Psoas muscle (tissue), 8 donors: ENCODE data around the gene CORO2B. TPM values are rescaled to one million over a fixed set of nuclear protein-coding genes. Genes with fewer than 3 reads are reported as not detected.

ENCODE experiments used
- ATAC-seq, 4 donors: fragments of 200-7000 bp; cut with Tn5 transposase; one replicate each; pipeline ENCODE4 v1.9.1; 2020; ENCODE audit warnings: moderate library complexity in 3 of 4, mild to moderate bottlenecking in 2 of 4
- DNase-seq, 2 donors: peaks; one replicate each; pipeline ENCODE4 v3.0.0-alpha.2; 2020
- H3K27ac ChIP-seq: fragments of 200-600 bp; one replicate; pipeline ENCODE4 v1.8.0; 2022
- H3K27me3 ChIP-seq, 3 donors: fragments of 200-600 bp in 1 of 3; one replicate each; pipeline versions ENCODE4 v1.6.1 to v1.8.0; 2013 to 2022; ENCODE audit warnings: low read length in 2 of 3, mild to moderate bottlenecking in 2 of 3, moderate library complexity in 1 of 3; ENCODE audit not compliant: insufficient read depth in 3 of 3
- H3K36me3 ChIP-seq, 2 donors: fragments of 200-600 bp in 1 of 2; one replicate each; pipeline versions ENCODE4 v1.6.1 to v1.8.0; 2013 to 2022; ENCODE audit warnings: low read depth in 1 of 2, mild to moderate bottlenecking in 1 of 2, moderate library complexity in 1 of 2; ENCODE audit not compliant: insufficient read depth in 1 of 2
- H3K4me1 ChIP-seq: fragments of 200-600 bp; one replicate; pipeline ENCODE4 v1.8.0; 2022
- H3K4me3 ChIP-seq: fragments of 200-600 bp; one replicate; pipeline ENCODE4 v1.8.0; 2022; ENCODE audit warnings: mild to moderate bottlenecking
- H3K9me3 ChIP-seq: fragments of 200-600 bp; one replicate; pipeline ENCODE4 v1.8.0; 2022
- CTCF ChIP-seq: fragments of 200-600 bp; IDR thresholded peaks from one replicate; pipeline ENCODE4 v1.8.0; 2022; ENCODE audit warnings: antibody characterized with exemption
- WGBS, 3 donors: extraction: QIAGEN DNeasy Blood & Tissue Kit; methylation state at CpG; one replicate each; pipeline versions ENCODE4 v1.1.6 to v1.1.7; 2013; 5-methylcytosine and 5-hydroxymethylcytosine counted together
- intact Hi-C, 2 donors: fragments of 100-400 bp; cut with DNase I; formaldehyde crosslinking; loops; one replicate each; pipeline versions ENCODE4 v1.11.0 to v1.14.2; 2022
- polyA plus RNA-seq, 3 donors: library from polyadenylated mRNA; stranded (reverse); fragments of 200-250 nt; gene quantifications; one replicate each; pipeline ENCODE4 v1.2.3, GENCODE V29; 2013
- total RNA-seq, 4 donors: library from RNA; stranded (reverse); fragmentation: NEBNext Ultra II Directional in 2 of 4; extraction: Animal tissue kit (Norgen Biotek cat#: 25700) in 2 of 4; gene quantifications; one replicate each; pipeline versions ENCODE4 v1.2.1 to v1.2.4, GENCODE V29; 2021 to 2023
- donor health status: healthy with polysubstance abuse.
- donor health status: DM: no; HTN: no; CAD: no; lungs with moderate emphysema.
- donor health status: Bipolar disorder and iron deficiency.
- donor health status: healthy.
- donor health status: DM: yes; HTN: yes; CAD: no.
- donor health status: DM: no; HTN: no; CAD: no.
- donor health status: DM: no; HTN: no; CAD: no.
- donor health status: DM: yes; HTN: yes; CAD: no.

The CORO2B gene
- total and polyA plus RNA-seq, 7 donors = 1.1 to 3.2 (median 2.0) TPM

GRCh38 chr15:68682330-68682729 lies 103.5 kb downstream of the CORO2B start:
- Histone ChIP-seq H3K4me1 (no peaks in the 10 kb centered on the region), H3K27ac (no peak overlapping the region), H3K36me3 (no peaks in the 10 kb centered on the region), H3K27me3 (no peaks in the 10 kb centered on the region), H3K4me3 (no peak overlapping the region), H3K9me3 (no peaks in the 10 kb centered on the region)
- intact Hi-C loops = no loop called here
- WGBS, 3 donors = 68 to 84% (median 68%) methylated on average over 5 of the region's 5 CpGs
- ATAC-seq = no peak
- TF ChIP-seq CTCF = no peak
- no peak for DNase-seq

- WGBS, 3 donors = 93 to 97% (median 95%) methylated on average over 8 of the region's 8 CpGs
- no peak overlapping the region for H3K27ac ChIP-seq
- no peaks in the 10 kb centered on the region for H3K4me1 ChIP-seq
- no peaks in the 10 kb centered on the region for H3K27me3 ChIP-seq
- TF ChIP-seq CTCF = no peak
- no peak overlapping the region for H3K4me3 ChIP-seq
- no peak for ATAC-seq
- intact Hi-C loops = no loop called here
- no peak for DNase-seq
- H3K9me3 ChIP-seq = no peaks in the 10 kb centered on the region
- no peaks in the 10 kb centered on the region for H3K36me3 ChIP-seq
These were observed 104.2 kb downstream of the CORO2B start for GRCh38 chr15:68683026-68683425.

- H3K27ac ChIP-seq = no peak overlapping the region
- no peaks in the 10 kb centered on the region for H3K36me3 ChIP-seq
- H3K9me3 ChIP-seq = no peaks in the 10 kb centered on the region
- WGBS, 3 donors = 96 to 100% (median 97%) methylated on average over 2 of the region's 2 CpGs
- no peak overlapping the region for H3K4me3 ChIP-seq
- H3K27me3 ChIP-seq = no peaks in the 10 kb centered on the region
- DNase-seq (no peak), ATAC-seq (no peak)
- H3K4me1 ChIP-seq = no peaks in the 10 kb centered on the region
- intact Hi-C loops = no loop called here
- TF ChIP-seq CTCF = no peak
These were observed 104.8 kb downstream of the CORO2B start for GRCh38 chr15:68683551-68683950.

- H3K27ac ChIP-seq = no peak overlapping the region
- ATAC-seq (no peak), DNase-seq (no peak)
- no peaks in the 10 kb centered on the region for H3K27me3 ChIP-seq
- no peaks in the 10 kb centered on the region for H3K9me3 ChIP-seq
- WGBS, 3 donors = 80 to 94% (median 81%) methylated on average over 5 of the region's 5 CpGs
- H3K4me3 ChIP-seq = no peak overlapping the region
- H3K36me3 ChIP-seq = no peaks in the 10 kb centered on the region
- no peak for TF ChIP-seq CTCF
- H3K4me1 ChIP-seq = no peaks in the 10 kb centered on the region
- intact Hi-C loops = no loop called here
These were observed 105.7 kb downstream of the CORO2B start for GRCh38 chr15:68684476-68684875.

GRCh38 chr15:68687136-68687735 lies 108.4 kb downstream of the CORO2B start:
- Histone ChIP-seq H3K27me3 (no peaks in the 10 kb centered on the region), H3K9me3 (no peaks in the 10 kb centered on the region), H3K27ac (no peak overlapping the region), H3K4me3 (no peak overlapping the region), H3K36me3 (no peaks in the 10 kb centered on the region), H3K4me1 (no peaks in the 10 kb centered on the region)
- DNase-seq (peak in 1 of 2 donors; percentile 9), ATAC-seq (no peak)
- WGBS, 3 donors = 73 to 91% (median 88%) methylated on average over 8 of the region's 8 CpGs
- TF ChIP-seq CTCF = no peak
- intact Hi-C loops = no loop called here
